Panc1 (cell line): ENCODE measurements around the gene TPRX1. TPM values are rescaled to one million over a fixed set of nuclear protein-coding genes. Genes with fewer than 3 reads are reported as not detected.
A peak's percentile ranks its signal among the peaks of the same experiment; 100 is the strongest.

Experiments
- ATAC-seq: fragments of 200-7000 bp; cut with Tn5 transposase; 2 replicates; pipeline ENCODE4 v1.9.1; 2020; ENCODE audit warnings: mild to moderate bottlenecking, moderate library complexity
- BruUV-seq: library from RNA; stranded (reverse); fragments of 400-500 nt; replicated peaks from 2 replicates; lab custom pipeline; 2021; lab: Mats Ljungman, UMichigan
- CTCF ChIA-PET: fragments of 300-600 bp; sonication (Branson Sonifier 250); formaldehyde crosslinking; loops from one replicate; lab custom pipeline; 2022; ENCODE audit warnings: antibody characterized with exemption; lab: Charles Lee
- POLR2A ChIA-PET: fragments of 300-600 bp; sonication (Branson Sonifier 250); formaldehyde crosslinking; loops from one replicate; lab custom pipeline; 2022; ENCODE audit warnings: antibody characterized with exemption; lab: Charles Lee
- DNase-seq: peaks from one replicate; pipeline ENCODE4 v3.0.0-alpha.2; 2010; ENCODE audit warnings: low read depth, low spot score
- H3K27ac ChIP-seq: 2 replicates; pipeline ENCODE4 v1.5.1; 2011; ENCODE audit warnings: mild to moderate bottlenecking, low read length, inconsistent platforms
- H3K27me3 ChIP-seq: fragments of 200-500 bp; sonication (Bioruptor generic); 2 replicates; pipeline ENCODE4 v1.6.0; 2014; ENCODE audit warnings: low read length, inconsistent platforms; ENCODE audit not compliant: control insufficient read depth, insufficient read depth
- H3K36me3 ChIP-seq: fragments of 200-500 bp; sonication (Bioruptor generic); 2 replicates; pipeline ENCODE4 v1.5.1; 2014; ENCODE audit warnings: inconsistent platforms, mild to moderate bottlenecking, low read length, moderate library complexity; ENCODE audit not compliant: control insufficient read depth, insufficient read depth
- H3K4me1 ChIP-seq: 2 replicates; pipeline ENCODE4 v1.5.1; 2011; ENCODE audit warnings: inconsistent platforms, mild to moderate bottlenecking, low read length, moderate library complexity; ENCODE audit not compliant: control insufficient read depth, insufficient read depth
- H3K4me3 ChIP-seq, 2 experiments: 2 replicates each; pipeline ENCODE4 v1.5.1; 2011 to 2012; ENCODE audit warnings: low read depth in 2 of 2, low read length in 2 of 2, mild to moderate bottlenecking in 2 of 2, inconsistent platforms in 1 of 2, moderate library complexity in 1 of 2
- H3K9me3 ChIP-seq: fragments of 200-500 bp; sonication (Bioruptor generic); 2 replicates; pipeline ENCODE4 v1.5.1; 2014; ENCODE audit warnings: low read depth, mild to moderate bottlenecking, inconsistent platforms, low read length, moderate library complexity; ENCODE audit not compliant: control insufficient read depth, insufficient read depth
- POLR2AphosphoS5 ChIP-seq: IDR thresholded peaks from 2 replicates; pipeline ENCODE4 v1.6.1; 2012; ENCODE audit warnings: mild to moderate bottlenecking, low read depth, low read length, moderate library complexity
- SIN3A ChIP-seq: IDR thresholded peaks from 2 replicates; pipeline ENCODE4 v1.6.1; 2012; ENCODE audit warnings: low read depth, mild to moderate bottlenecking, low read length, moderate library complexity, borderline replicate concordance; ENCODE audit not compliant: insufficient read depth
- TCF7L2 ChIP-seq: IDR thresholded peaks from 2 replicates; pipeline ENCODE4 v1.6.1; 2011; ENCODE audit warnings: mild to moderate bottlenecking, low read depth, low read length, inconsistent platforms
- in situ Hi-C: cut with HindIII; loops from 2 replicates; pipeline ENCODE4 v1.10.0; 2016; ENCODE audit warnings: low sequenced_read_pairs, low pct_unique_long_range_greater_than_20kb
- intact Hi-C: fragments of 100-400 bp; cut with micrococcal nuclease; formaldehyde crosslinking; loops from one replicate; pipeline ENCODE4 v1.10.0; 2022; ENCODE audit not compliant: unreplicated experiment
- total RNA-seq: library from RNA; stranded (reverse); gene quantifications from one replicate; pipeline ENCODE4 v1.2.1, GENCODE V29; 2021; ENCODE audit not compliant: unreplicated experiment
- TF ChIP-seq, protein P1 (sequence below): fragments of 450-650 bp; IDR thresholded peaks from 2 replicates; pipeline ENCODE4 v1.5.1; 2017; ENCODE audit warnings: mild to moderate bottlenecking
- TF ChIP-seq, protein P2 (sequence below), 2 experiments: IDR thresholded peaks; 2 replicates each; pipeline ENCODE4 v1.6.1; 2011 to 2012; ENCODE audit warnings: low read depth in 2 of 2, control low read depth in 1 of 2, low read length in 1 of 2, mild to moderate bottlenecking in 1 of 2, moderate library complexity in 1 of 2; ENCODE audit not compliant: insufficient read depth in 1 of 2

The TPRX1 gene
- total RNA-seq, 1 experiment from 2014 or later: not detected

GRCh38 chr19:47780215-47780551 lies 24.2 kb downstream of the TPRX1 start:
- intact Hi-C loops (no loop called here), in situ Hi-C loops (no loop called here)
- CTCF ChIA-PET: no interaction called here
- 0 out of 2 replicates have a peak overlapping the region, but pooled peaks have one; percentile 12 for H3K27ac ChIP-seq
- H3K4me1 ChIP-seq: no peaks in the 10 kb centered on the region
- H3K27me3 ChIP-seq: no peaks in the 10 kb centered on the region
- no TSS peak for BruUV-seq
- POLR2A ChIA-PET: no interaction called here
- H3K9me3 ChIP-seq: no peaks in the 10 kb centered on the region
- ATAC-seq: no peak
- peaks cover 5% of the 10 kb centered on the region; the same call in 1 of the 2 replicates for H3K36me3 ChIP-seq
- DNase-seq: no peak
- H3K4me3 ChIP-seq: peak overlapping the region; percentile 87 to 89
- TF ChIP-seq POLR2AphosphoS5 (no peak), TCF7L2 (no peak), SIN3A (no peak)
- TF ChIP-seq, protein P1, sequence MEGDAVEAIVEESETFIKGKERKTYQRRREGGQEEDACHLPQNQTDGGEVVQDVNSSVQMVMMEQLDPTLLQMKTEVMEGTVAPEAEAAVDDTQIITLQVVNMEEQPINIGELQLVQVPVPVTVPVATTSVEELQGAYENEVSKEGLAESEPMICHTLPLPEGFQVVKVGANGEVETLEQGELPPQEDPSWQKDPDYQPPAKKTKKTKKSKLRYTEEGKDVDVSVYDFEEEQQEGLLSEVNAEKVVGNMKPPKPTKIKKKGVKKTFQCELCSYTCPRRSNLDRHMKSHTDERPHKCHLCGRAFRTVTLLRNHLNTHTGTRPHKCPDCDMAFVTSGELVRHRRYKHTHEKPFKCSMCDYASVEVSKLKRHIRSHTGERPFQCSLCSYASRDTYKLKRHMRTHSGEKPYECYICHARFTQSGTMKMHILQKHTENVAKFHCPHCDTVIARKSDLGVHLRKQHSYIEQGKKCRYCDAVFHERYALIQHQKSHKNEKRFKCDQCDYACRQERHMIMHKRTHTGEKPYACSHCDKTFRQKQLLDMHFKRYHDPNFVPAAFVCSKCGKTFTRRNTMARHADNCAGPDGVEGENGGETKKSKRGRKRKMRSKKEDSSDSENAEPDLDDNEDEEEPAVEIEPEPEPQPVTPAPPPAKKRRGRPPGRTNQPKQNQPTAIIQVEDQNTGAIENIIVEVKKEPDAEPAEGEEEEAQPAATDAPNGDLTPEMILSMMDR: no peak
- TF ChIP-seq, protein P2, sequence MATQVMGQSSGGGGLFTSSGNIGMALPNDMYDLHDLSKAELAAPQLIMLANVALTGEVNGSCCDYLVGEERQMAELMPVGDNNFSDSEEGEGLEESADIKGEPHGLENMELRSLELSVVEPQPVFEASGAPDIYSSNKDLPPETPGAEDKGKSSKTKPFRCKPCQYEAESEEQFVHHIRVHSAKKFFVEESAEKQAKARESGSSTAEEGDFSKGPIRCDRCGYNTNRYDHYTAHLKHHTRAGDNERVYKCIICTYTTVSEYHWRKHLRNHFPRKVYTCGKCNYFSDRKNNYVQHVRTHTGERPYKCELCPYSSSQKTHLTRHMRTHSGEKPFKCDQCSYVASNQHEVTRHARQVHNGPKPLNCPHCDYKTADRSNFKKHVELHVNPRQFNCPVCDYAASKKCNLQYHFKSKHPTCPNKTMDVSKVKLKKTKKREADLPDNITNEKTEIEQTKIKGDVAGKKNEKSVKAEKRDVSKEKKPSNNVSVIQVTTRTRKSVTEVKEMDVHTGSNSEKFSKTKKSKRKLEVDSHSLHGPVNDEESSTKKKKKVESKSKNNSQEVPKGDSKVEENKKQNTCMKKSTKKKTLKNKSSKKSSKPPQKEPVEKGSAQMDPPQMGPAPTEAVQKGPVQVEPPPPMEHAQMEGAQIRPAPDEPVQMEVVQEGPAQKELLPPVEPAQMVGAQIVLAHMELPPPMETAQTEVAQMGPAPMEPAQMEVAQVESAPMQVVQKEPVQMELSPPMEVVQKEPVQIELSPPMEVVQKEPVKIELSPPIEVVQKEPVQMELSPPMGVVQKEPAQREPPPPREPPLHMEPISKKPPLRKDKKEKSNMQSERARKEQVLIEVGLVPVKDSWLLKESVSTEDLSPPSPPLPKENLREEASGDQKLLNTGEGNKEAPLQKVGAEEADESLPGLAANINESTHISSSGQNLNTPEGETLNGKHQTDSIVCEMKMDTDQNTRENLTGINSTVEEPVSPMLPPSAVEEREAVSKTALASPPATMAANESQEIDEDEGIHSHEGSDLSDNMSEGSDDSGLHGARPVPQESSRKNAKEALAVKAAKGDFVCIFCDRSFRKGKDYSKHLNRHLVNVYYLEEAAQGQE (IDR thresholded peaks at IDR 0.05; ENCODE audit: insufficient read depth in 1 of 2, low read depth in 2 of 2, low read length in 1 of 2): no peak

DNA sequence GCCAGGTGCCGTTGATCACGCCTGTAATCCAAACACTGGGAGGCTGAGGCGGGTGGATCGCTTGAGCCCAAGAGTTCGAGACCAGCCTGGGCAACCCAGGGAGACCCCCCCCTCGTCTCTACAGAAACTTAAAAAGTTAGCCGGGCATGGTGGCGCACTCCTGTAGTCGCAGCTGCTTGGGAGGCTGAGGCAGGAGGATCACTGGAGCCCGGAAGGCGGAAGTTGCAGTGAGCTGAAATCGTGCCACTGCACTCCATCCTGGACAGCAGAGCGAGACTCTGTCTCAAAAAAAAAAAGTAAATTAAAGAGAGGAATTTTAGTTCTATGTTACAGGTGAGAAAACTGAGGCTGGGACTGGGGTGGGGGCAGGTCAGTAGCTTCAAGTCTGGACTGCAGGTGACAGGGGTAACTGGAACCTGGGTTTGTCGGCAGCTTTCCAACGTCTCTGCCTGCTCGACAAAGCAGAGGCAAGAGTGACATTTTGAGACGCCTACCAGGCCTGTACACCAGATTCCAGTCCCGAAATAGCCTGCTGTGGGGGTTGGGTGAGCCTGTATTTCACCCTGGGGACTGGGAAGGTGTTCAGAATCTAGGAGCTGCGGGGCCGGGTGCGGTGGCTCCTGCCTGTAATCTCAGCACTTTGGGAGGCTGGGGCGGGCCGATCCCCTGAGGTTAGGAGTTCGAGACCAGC lies 24.7 kb downstream of the TPRX1 start:
- intact Hi-C loops: no loop called here
- H3K27ac ChIP-seq: peak overlapping the region; percentile 90

More for the DNA sequence above, 24.7 kb downstream of the TPRX1 start:
- in situ Hi-C loops: no loop called here
- H3K9me3 ChIP-seq: no peaks in the 10 kb centered on the region
- ATAC-seq: no peak
- H3K27me3 ChIP-seq: no peaks in the 10 kb centered on the region
- no peaks in the 10 kb centered on the region for H3K4me1 ChIP-seq
- H3K36me3 ChIP-seq: peaks cover 5% of the 10 kb centered on the region; the same call in 1 of the 2 replicates
- ChIA-PET CTCF (no interaction called here), POLR2A (no interaction called here)
- no peak for DNase-seq
- TF ChIP-seq, protein P2 (IDR thresholded peaks at IDR 0.05; ENCODE audit: insufficient read depth in 1 of 2, low read depth in 2 of 2, low read length in 1 of 2): no peak
- TF ChIP-seq TCF7L2: no peak
- TF ChIP-seq, protein P1: no peak
- no peak for TF ChIP-seq POLR2AphosphoS5
- BruUV-seq: no TSS peak
- peak overlapping the region; percentile 87 to 89 for H3K4me3 ChIP-seq
